VCaP (cell line): ENCODE measurements around the gene SUSD1.

Experiments used
- H3K27ac ChIP-seq: fragments of 450-650 bp; 2 replicates; pipeline ENCODE4 v1.5.1; 2017
- CTCF ChIP-seq: fragments of 450-650 bp; conservative IDR thresholded peaks from 2 replicates; pipeline ENCODE4 v1.5.1; 2017; ENCODE audit warnings: mild to moderate bottlenecking, moderate library complexity

The SUSD1 gene

GRCh38 chr9:112003538-112003937 lies 171.6 kb downstream of the SUSD1 start:
- no peak overlapping the region for H3K27ac ChIP-seq
- TF ChIP-seq CTCF, result no peak

GRCh38 chr9:112002847-112003457 lies 172.1 kb downstream of the SUSD1 start:
- TF ChIP-seq CTCF, result no peak
- H3K27ac ChIP-seq, result no peak overlapping the region

GRCh38 chr9:112002131-112002846 lies 172.8 kb downstream of the SUSD1 start:
- H3K27ac ChIP-seq, result no peak overlapping the region
- TF ChIP-seq CTCF, result no peak

- H3K27ac ChIP-seq, result no peak overlapping the region
- no peak for TF ChIP-seq CTCF
Observed at GRCh38 chr9:112000743-112001142, 174.4 kb downstream of the SUSD1 start.

GRCh38 chr9:111999319-111999718 lies 175.8 kb downstream of the SUSD1 start:
- TF ChIP-seq CTCF, result no peak
- H3K27ac ChIP-seq, result no peak overlapping the region

GRCh38 chr9:111997831-111998230 lies 177.3 kb downstream of the SUSD1 start:
- no peak overlapping the region for H3K27ac ChIP-seq

More at GRCh38 chr9:111997831-111998230, 177.3 kb downstream of the SUSD1 start:
- no peak for TF ChIP-seq CTCF
